NCI-H2081 (cell line): Measurements from ENCODE around the gene NKD1.

Source experiments
- DNase-seq, 2 experiments: peaks; one replicate each; lab custom pipeline; 2025; lab: John Stamatoyannopoulos, UW

Gene NKD1, protein sequence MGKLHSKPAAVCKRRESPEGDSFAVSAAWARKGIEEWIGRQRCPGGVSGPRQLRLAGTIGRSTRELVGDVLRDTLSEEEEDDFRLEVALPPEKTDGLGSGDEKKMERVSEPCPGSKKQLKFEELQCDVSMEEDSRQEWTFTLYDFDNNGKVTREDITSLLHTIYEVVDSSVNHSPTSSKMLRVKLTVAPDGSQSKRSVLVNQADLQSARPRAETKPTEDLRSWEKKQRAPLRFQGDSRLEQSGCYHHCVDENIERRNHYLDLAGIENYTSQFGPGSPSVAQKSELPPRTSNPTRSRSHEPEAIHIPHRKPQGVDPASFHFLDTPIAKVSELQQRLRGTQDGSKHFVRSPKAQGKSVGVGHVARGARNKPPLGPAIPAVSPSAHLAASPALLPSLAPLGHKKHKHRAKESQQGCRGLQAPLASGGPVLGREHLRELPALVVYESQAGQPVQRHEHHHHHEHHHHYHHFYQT

DNA sequence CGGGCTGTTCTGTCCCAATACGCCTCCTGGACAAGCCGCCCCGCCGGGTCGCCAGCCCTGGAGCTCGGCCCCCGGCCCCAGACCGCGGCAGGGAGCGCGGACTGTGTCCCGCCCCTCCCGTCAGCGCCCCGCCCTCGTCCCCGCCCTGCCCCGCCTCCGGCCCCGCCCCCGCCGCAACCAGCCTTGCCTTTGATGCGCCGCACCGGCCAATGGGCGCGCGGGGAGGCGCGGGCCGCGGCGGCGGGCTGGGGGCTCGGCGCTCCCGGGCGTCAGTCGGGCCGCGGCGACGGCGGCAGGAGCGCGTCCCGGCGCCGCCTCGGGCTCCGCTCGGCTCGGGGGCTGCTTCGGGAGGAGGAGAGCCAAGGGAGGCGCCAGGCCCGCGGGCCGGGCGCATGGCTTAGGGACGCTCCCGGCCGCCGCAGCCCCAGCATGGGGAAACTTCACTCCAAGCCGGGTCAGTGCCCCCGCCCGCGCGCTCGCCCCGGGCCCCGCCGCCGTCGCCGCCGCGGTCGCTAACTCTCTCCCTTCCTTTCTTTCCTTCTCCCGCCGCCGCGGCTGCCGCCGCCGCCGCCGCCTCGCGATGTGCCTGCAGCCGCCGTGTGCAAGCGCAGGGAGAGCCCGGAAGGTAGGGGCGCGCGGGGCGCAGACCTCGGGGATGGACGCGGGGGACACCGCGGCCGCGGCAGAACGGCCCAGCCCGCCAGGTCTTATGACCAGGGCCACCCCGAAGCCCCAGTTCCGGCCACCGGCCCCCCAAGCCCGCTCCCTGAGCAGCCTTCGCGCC, at the start of gene NKD1:
NKD1 (plus strand) TSS at position 272 of the 784 bp plus-strand sequence; CDS start at position 430, 158 bp downstream.
- peak; percentile 6 to 29 for DNase-seq

DNA sequence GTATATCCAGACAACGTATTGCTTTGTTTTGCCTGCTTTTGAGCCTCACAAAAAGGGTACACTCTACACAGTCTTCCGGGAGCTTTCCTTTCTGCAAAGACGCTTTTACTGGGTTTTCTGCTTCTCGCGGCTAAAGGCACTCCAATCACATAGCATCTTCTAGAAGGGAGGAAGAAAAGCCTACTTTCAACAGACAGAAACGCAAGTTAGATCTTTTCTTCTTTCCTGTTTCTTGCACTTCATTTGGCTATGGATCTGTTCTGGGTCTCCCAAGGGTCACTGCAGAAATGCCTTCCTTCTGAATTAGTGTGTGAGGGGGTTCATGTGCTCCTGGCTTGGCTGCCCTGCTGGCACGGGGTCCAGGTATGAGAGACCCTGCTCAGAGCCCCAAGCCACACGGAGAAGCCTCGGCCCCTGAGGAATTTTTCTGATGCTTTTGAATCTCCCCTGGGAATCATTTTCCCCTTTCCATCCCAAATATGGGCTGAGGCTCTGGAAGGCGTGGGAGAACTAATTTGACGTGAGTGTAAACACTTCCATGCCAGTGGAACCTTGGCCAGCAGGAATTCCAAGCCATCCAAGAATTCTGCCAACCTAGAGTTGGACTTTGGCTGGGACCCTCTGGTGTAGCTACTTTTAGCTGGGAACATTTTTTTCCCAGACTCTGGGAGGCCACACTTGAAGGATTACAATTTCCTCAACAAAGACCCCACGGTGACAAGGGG, 49.6 kb upstream of the NKD1 start:
- DNase-seq: no peak

DNA sequence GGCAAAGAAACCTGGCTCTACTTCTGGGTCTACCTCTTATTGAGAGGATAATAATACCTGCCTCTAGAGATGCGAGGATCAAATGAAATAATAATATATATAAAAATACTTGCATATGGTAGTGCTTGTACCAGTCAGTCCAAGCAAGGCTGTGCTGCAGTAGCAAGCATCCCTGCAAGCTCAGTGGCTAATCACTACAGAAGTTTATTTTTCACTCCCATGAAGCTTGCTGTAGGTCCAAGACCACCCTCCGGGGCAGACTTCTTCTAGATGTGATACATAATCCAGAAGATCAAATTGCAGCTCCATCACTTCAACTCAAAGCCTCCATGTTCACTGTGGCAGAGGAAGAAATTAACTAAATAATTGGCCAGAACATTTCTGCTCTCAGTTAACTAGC, 48.9 kb upstream of the NKD1 start:
- DNase-seq: no peak

DNA sequence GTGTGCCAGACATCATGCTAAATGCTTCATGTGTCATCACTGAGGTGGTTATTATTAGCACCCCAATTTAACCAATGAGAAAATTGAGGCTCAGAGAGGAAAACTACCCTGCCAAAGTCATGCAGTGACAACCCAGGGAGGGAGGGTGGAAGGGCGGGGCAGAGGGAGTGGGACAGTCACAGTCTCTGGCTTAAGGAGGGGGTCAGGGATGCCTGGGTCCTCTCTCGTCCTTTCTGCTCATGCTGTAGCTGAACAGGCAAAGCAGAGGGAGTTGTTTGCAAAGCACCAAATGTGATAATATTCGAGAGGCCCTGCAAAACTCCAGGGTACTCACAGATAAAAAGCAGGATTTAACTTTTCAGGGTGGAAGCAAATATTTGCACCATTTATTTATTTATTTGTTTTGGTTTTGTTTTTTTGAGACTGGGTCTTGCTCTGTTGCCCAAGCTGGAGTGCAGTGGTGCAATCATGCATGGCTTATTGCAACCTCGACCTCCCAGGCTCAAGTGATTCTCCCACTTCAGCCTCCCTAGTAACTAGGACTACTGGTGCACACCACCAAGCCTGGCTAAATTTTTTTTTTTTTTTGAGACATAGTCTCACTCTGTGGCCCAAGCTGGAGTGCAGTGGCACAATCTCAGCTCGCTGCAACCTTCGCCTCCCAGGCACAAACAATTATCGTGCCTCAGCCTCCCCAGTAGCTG, 47.9 kb upstream of the NKD1 start:
- no peak for DNase-seq

DNA sequence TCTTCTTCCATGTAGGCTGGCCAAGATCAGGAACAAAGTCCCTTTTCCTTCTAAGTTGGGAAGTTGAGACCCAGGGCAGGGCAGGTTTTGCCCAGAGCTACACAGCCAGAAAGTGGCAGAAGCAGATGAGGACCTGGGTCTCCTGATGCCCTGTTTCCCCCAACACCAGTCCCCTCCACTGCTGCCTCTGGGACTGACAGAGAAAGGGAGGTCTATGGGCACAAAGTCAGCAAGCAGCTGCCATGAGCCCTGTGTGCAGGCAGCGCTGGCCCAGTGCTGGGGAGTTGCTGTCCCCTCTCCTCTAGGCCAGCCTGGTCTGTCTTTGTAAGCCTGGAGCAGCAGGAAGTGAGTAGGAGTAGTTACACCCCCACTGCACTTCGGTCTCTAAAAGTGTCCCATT, 46.9 kb upstream of the NKD1 start:
- no peak for DNase-seq

DNA sequence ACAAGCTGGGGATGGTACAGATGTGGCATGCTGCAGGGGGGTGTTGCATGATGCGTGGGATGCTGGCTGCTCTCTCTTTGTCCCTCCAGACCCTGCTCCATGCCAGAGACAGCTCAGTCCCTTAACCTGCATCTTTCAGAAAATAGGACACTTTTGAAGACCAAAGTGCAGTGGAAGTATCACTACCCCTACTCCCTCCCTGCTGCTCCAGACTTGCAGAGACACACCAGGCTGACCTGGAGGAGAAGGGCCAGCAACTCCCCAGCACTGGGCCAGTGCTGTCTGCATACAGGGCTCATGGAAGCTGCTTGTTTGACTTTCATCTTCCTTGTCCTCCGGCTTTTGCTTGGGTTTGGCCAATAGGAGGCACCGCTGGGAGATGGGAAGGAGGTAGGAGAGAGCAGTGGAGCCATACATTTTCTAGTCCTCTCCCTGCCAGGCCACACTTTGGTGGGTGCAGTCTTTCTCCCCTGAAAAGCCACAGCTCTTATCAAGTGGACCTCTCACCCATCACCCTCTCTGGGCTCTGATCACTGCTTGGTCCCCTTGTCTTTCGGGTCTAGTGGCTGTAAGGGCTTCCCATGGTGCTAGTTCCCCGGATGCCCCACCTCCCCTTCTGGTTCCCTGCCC, 46.1 kb upstream of the NKD1 start:
- DNase-seq: no peak

DNA sequence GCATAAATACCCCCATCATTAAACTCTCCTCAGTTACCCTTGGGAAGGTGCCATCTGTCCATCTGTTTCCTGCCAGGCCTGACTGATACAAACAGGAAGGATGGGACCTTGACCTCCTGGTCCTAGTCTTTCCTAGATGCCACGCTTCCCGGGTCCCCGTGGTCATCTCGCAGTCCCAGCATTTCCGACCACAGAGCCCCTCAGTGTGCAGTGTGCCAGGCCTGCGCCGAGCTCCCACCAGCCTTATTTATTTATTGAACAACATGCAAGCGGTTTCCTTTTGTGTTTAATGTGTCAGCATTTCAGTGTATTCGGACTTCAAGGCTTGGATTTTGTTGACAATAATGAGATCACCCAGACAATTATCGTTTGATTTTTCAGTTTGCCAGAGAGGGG, 45.6 kb upstream of the NKD1 start:
- DNase-seq: no peak

DNA sequence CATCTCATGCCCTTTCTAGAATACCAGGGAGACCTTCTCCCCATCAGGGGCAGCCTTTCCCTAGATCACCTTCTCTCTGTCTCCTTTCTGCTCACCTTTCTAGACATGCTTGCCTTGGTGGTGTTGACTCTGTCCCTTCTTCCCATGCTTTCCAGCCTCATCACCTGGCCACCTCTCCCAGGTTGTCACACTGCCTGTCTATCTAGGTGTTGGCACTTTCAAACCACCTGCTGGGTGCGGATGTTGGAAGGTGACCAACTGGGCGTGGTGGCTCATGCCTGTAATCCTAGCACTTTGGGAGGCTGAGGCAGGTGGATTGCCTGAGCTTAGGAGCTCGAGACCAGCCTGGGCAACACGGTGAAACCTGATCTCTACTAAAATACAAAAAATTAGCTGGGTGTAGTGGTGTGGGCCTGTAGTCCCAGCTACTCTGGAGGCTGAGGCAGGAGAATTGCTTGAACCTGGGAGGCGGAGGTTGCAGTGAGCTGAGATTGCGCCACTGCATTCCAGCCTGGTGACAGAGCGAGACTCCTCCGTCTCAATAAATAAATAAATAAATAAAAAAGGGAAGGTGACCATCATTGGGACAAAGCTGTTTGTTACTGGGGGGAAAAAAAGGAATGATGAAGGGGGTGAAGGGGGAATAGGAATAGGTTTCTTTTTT, 44.2 kb upstream of the NKD1 start:
- DNase-seq: peak in 1 of 2 experiments; percentile 1

DNA sequence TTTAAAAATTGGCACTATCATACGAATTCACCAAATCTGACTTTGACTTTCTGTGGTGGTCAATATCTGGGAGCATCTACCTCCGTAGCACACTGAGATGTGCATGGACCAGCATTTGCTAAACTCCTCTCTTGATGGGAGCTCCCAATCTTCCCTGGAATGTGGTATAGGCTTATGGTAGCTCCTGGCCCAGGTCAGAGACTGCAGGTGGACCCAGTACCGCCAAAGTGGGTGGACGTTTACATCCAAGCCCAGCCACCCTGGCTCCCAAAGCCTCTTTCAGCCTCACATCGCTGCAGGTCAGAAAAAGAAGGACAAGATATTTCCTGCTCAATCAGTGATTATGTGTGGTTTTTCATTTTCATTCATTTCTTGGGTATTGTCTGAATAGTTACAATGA, 43.1 kb upstream of the NKD1 start:
- no peak for DNase-seq

DNA sequence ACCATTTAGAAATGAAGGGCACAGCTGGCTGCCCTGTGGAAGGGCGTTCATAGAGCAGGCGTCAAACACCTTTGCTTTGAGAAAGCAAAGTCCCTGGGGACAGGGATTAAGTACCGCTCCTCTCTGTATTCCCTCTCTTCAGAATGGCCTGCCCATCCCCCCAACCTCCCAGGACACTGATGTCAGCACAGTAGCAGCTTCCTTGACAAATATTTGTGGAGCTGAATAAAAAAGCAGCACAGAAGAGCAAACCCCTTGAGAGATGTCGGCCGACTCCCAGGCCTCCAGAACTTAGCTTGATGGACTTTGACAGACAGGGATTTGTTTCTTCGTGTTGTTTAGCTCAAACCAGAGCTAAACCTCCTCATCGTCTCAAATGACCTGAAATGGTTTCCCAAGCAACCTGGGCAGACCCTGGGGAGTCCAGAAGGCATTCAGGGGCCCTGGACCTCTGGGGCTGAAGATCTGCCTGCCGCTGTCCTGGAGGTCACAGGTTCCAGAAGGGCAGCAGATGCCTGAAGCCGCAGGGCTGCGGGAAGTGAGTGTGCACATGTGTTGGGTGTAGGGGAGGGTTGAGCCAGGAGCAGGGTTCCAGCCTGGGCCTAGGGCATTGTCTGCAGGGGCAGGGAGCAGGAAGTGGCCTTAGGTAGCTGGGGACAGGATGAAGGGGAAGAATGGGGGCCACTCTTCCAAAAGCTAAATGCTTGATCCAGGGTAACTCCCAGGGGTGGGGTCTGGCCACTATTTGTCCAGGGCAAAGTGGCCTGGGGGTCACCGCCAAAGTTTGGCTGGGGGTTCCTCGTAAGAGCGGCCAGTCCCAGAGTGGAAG, 42.3 kb upstream of the NKD1 start:
- DNase-seq: no peak

DNA sequence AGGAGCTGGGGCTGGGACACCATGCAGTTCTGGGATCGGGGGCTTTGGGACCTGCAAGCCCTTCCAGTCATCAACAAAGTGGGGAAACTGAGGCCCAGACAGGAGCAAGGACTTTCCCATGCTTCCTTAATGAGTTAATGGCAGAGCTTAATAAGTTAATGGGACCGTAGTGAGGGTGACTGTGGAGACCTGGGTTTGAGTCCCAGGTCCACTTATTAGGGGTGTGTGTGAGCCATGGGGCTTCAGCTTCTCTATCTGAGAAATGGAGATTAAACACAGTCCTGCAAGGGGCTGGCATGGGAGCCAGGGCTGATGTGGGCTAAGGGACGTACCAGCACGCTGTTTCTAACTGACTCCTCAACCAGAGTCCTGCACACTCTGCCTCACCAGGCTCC, 41.7 kb upstream of the NKD1 start:
- DNase-seq: no peak

DNA sequence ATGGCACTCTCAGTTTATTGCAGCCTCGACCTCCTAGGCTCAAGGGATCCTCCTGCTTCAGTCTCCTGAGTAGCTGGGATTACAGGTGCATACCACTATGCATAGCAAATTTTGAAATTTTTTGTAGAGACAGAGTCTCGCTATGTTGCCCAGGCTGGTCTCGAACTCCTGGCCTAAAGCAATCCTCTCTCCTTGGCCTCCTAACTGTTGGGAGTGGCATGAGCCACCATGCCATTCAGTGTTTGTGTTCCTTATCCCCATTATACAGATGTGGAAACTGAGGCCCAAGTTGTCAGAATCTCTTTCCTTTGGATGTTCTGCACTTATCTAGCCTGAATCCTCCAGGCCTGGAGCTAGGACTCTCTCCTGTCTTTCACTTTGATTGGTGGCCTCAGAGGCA, 40.8 kb upstream of the NKD1 start:
- no peak for DNase-seq

DNA sequence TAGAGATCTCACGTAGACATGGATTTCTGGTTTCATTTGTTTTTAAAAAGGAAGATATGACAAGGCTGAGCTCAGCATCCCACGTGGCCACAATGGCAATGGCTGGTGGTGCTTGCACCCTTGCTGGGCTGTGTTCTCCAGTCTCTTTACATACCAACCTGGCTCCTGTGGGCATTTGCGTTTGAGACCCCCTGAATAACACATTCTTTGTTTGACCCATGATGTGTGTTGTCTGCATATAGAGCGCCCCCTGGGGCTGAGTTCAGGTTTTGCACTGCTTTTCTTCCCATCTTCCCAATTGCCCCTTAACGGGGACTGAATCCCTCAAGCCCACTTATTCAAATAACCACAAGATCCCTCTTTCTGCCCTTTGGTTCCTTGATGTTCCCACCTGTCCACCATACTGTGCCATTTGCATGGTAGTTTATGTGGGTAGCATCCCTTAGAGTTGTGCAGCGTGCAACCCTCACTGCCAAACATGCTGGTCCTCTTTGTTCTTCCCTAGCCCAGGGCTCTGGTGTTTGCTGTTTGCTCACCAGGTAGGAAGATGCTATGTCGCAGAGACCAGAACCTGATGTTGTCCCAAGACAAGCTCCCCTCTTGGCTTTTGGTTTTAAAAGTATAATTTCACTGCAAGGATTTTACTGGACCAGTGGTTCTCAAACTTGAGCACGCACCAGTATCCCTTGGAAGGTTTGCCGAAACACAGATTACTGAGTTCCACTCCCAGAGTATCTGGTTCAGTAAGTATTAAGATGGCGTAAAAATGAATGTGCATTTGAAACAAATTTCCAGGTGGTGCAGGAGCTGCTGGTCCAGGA, 38.5 kb upstream of the NKD1 start:
- DNase-seq: no peak

DNA sequence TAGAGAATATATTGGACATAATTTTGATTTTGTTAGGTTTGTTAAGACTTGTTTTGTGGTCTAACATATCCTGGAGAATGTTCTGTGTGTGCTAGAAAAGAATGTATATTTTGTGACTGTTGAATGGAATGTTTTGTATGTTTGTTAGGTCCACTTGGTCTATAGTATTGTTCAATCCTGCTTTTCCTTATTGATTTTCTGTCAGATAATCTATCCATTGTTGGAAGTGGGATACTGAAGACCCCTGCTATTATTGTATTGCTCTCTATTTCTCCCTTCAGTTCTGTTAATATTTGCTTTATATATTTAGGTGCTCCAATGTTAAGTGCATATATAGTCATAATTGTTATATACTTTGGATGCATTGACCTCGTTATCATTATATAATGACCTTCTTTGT, 33.0 kb upstream of the NKD1 start:
- no peak for DNase-seq

DNA sequence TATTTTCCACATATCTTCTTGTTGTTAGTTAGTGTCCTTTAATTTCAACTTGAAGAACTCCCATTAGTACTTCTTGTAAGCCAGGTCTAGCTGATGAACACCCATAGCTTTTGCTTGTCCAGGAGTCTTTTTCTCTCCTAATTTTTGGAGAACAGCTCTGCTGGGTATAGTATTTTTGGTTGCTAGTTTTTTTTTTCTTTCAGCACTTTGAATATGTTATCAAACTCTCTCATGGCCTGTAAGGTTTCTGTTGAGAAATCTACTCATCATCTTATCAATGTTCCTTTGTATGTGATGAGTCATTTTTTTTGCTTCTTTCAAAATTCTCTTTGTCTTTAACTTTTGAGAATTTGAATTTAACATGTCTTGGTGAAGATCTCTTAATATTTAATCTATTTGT, 31.8 kb upstream of the NKD1 start:
- no peak for DNase-seq

DNA sequence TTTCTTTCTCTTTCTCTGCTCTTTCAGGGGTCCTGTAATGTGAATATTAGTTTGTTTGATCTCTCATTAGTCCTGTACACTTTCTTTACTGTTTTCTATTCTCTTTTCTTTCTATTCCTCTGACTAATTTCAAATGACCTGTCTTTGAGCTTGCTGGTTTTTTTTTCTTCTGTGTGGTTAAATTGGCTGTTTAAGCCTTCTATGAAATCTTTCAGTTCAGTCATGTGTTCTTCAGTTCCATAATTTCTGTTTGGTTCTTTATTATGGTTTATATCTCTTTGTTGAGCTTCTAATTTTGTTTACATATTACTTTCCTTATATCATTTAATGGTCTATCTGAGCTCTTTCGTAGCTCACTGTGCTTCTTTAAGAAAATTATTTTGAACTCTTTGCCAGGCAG, 31.3 kb upstream of the NKD1 start:
- no peak for DNase-seq

DNA sequence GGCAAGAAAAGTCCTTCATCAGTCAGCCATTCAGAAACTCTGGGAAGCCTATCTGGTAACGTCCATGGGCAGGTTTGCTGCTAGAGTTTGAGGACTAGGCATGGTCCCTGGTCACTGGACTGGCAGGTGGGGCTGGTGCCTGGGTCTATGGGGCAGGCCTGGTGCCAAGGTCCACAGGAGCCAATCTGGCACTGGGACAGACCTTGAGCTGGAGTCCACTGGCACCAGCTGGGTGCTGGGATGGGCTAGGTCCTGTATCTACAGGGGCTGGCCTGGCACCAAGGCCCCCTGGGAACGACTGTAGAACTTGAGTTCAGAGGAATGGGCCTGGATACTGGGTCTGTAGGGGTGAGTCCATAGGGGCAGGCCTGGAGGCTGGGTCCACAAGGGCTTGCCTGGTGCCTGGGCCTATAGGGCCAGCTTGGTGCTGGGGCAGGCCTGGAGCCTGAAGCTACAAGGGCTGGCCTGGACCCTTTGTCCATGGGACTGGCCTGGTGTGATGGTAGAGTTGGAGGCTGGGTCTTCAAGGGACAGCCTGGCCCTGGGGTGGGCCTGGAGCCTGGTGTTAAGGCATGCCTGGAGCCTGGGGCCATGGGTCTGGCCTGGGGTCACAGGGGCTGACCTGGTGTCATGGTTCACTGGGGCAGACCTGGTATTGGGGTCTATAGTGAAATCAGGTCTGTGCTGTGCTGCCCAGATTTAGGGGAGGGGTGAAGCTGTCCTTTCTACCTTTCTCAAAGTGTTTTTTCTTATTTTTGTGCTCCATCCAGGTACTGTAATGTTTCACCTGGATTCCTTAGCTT, 30.5 kb upstream of the NKD1 start:
- DNase-seq: no peak

DNA sequence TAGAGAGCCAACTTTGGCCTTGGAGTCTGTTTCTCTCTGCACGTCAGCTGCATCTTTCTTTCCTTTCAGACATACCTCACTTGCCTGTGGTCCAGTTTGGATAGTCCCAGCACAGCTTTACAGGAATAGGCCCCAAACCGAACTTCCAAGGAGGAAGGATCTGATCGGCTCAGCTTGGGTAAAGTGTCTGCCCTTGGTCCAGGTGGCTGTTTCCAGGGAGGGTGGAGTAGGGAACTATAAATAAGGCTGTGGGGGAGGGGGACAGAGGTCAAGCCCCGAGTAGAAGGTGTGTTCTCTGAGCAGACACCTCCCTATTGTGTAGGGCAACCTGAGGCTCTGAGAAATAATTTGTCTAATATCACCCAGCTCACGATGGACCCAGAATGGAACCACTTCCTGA, 29.2 kb upstream of the NKD1 start:
- no peak for DNase-seq
